Stimulated activated CD8-positive, alpha-beta memory T cell treated with anti-CD3 and anti-CD28 coated beads, Interleukin-4, amount 100 ng/mL, for 48 hours (primary cell): ENCODE results near the gene CRNKL1.
A peak's percentile ranks its signal among the peaks of the same experiment; 100 is the strongest.

ENCODE experiments used
- DNase-seq: peaks from one replicate; pipeline ENCODE4 v3.0.0-alpha.2; 2020

CRNKL1 gene

GRCh38 chr20:20052074-20052970, at the start of gene CRNKL1, which contains the start of gene CFAP61:
Gene CRNKL1 (minus strand): TSS chr20:20052466. CDS start chr20:20052342, 124 bp downstream.
Gene CFAP61 (plus strand): TSS chr20:20052532. CDS start chr20:20056654, 4,122 bp downstream.
- peak; percentile 97 for DNase-seq

- DNase-seq: no peak
Measured at GRCh38 chr20:20100881-20101280, 48.6 kb upstream of the CRNKL1 start.

- DNase-seq: no peak
Measured at GRCh38 chr20:20096421-20096820, 44.2 kb upstream of the CRNKL1 start.

DNA sequence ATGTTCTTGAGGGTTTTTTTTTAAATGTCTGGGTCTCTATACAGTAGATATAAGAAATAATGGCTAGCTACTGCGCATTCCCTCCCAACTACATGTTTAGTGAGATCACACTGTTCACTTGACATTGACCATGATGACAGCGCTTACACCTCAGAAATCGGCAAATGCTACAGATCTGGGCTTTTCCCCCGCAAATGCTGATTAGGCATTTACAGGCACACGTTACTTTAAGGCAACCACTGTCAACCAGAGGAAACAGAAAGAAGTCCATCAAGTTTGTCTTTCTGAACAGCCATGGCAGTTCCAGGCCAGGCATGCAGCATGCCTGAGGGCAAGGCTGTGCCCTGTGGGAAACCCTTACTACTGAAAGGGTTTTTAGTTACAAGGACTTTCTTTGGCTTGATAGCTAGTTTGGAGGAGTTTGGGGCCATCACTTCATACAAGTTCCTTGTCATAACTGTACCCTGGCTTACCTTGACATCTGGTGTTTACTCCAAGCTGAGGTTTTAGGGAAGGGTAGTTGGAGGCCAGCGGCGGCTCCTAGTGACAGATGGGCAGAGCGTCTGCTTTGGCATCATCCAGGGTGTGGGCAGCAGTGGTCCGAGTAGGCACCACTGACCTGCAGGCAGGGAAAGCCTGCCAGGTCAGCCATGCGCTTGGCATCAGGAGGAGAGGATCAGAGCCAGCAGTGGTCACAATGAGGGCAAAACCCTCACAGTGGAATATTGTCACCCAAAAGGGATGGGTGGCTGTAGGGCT, 43.0 kb upstream of the CRNKL1 start:
- no peak for DNase-seq

GRCh38 chr20:20094410-20094809, 42.1 kb upstream of the CRNKL1 start:
- DNase-seq: no peak

GRCh38 chr20:20092827-20093226, 40.6 kb upstream of the CRNKL1 start:
- DNase-seq: no peak

GRCh38 chr20:20089939-20090338, 37.7 kb upstream of the CRNKL1 start:
- no peak for DNase-seq

DNA sequence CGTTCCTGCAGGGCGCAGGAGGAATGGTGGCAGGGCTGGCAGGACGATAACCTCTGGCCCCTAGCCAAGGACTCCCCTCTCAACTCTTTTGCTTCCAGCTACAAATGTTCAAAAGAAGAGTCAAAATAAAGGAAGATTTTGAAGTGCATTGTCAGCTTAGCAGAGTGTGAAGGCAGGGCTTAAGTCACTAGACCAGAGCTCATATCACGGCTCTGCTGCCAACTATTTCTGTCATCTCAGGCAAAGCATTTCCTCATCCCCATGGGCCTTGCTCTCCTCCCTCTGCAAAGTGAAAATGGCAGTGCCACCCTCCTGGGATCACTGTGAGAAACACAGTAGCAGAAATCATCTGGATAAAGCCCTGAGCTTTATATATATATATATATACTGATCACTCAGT, 36.8 kb upstream of the CRNKL1 start:
- no peak for DNase-seq

DNA sequence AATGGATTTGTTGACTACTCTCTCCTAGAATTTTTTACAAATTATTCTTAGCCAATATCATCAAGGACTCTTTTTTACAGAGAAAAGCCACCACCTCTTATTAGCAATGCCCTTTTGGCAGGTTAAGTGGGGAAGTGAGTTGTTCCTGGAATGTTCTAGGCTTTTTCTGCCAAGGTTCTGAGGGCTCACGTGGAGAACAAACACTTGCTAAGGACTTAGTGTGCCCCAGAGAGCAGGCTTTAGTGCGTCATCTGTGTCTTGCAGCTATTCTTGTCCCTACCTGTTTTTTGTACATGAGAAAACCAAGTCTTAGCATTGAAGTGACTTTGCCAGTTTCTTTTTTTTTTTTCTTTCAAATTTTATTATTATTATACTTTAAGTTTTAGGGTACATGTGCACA, 33.5 kb upstream of the CRNKL1 start:
- DNase-seq: no peak

GRCh38 chr20:20085071-20085470, 32.8 kb upstream of the CRNKL1 start:
- DNase-seq: no peak

DNA sequence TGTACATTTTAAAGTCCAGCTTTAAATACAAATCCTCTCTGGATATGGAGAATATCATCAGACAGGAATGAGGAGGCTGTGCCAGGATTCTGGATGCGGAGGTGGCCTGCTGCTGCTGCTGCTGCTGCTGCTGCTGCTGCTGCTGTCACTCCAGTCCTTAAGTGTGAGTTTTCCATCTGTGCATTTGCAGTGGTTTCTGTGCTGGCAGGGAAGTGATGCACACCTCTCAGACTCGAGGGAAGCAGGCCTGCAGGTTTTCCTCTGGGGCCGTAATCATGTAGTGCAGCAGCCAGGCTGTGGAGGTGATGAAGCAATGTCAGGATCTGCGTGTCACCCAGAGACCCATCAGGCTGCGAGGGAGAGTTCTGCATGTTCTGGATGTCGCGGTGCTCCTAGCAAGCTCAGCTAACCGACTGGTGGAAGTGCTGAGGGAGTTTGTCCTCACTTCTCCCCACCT, 32.1 kb upstream of the CRNKL1 start:
- DNase-seq: no peak

DNA sequence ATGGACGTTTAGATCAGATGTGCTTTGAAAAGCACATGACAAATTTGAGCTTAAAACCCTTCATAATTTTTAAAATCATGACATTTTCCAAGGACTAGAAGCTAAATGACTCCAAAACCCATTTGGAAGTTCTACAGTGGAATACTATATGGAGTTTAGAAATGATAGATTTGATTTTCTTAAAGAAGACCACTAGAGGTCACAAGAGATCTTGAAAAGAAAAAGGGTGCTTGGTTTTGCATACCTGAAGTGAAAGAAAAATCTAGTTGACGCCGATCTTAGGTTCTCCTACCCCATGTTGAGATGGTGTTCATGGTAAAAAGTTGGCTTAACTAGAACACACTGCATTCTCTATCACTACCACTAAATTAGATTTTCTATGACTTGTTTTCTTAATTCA, 31.5 kb upstream of the CRNKL1 start:
- DNase-seq: no peak

GRCh38 chr20:20079102-20079784, 27.0 kb upstream of the CRNKL1 start:
- no peak for DNase-seq

DNA sequence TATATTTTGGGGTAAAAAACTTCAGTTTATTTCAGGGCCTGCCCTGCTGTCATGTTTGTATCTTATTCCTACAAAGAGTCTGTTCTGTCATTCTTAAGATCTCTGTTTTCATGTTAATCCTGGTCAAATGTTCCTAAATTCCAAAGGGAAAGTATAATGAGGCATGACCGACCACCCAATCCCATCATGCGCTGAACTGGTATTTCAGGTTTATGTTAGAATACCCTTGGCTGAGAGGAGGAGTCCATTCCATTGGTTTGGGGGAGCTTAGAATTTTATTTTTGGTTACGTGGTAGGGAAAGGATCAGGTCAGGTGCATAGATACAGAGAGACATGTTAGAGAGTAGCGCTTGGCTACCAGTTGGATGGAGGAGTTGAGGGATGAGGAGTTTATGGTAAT, 25.8 kb upstream of the CRNKL1 start:
- DNase-seq: no peak

- no peak for DNase-seq
Measured at GRCh38 chr20:20076297-20077065, 24.2 kb upstream of the CRNKL1 start.

- DNase-seq: no peak
Measured at GRCh38 chr20:20075032-20075431, 22.8 kb upstream of the CRNKL1 start.

GRCh38 chr20:20073801-20074371, 21.6 kb upstream of the CRNKL1 start:
- DNase-seq: no peak

GRCh38 chr20:20070871-20071726, 18.8 kb upstream of the CRNKL1 start:
- no peak for DNase-seq

DNA sequence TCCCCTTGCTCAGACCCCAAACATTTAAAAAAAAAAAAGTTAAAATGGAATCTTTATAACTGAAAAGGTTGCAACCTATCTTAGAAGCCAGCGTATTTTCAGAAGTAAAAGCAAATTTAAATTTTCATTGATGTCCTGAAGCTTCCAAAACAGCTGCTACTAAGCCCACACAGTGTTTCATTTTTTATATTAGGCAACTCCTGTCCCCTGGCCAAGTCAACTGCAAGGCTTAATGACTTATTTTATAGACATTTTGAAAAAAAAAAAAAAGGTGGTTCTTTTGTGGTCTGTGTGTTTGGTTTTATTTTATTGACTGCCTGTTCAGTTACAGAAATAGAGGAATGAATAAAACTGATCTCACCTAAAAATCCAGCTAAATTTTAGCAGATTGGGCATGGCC, 13.1 kb upstream of the CRNKL1 start:
- DNase-seq: no peak

- DNase-seq: no peak
Measured at GRCh38 chr20:20063941-20064702, 11.9 kb upstream of the CRNKL1 start.
